Fibroblast of the aortic adventitia (primary cell): ENCODE data around the gene IQSEC1. TPM values are rescaled to one million over a fixed set of nuclear protein-coding genes. Genes with fewer than 3 reads are reported as not detected.

Experiments used
- DNase-seq: peaks from one replicate; pipeline ENCODE4 v3.0.0-alpha.2; 2010; ENCODE audit warnings: low read depth
- H3K4me3 ChIP-seq: 2 replicates; pipeline ENCODE4 v1.5.1; 2011; ENCODE audit warnings: low read depth, mild to moderate bottlenecking, control low read depth, low read length, moderate library complexity
- CTCF ChIP-seq: IDR thresholded peaks from 2 replicates; pipeline ENCODE4 v1.5.1; 2011; ENCODE audit warnings: mild to moderate bottlenecking, low read length, control low read depth, inconsistent platforms; ENCODE audit not compliant: insufficient read depth
- total RNA-seq: library from RNA; depleted of rRNA; stranded (reverse); fragments of >200 nt; gene quantifications from 2 replicates; pipeline ENCODE4 v1.2.3, GENCODE V29; 2012; ENCODE audit warnings: low replicate concordance

The IQSEC1 gene
- total RNA-seq, 1 donor: 15.9 TPM

DNA sequence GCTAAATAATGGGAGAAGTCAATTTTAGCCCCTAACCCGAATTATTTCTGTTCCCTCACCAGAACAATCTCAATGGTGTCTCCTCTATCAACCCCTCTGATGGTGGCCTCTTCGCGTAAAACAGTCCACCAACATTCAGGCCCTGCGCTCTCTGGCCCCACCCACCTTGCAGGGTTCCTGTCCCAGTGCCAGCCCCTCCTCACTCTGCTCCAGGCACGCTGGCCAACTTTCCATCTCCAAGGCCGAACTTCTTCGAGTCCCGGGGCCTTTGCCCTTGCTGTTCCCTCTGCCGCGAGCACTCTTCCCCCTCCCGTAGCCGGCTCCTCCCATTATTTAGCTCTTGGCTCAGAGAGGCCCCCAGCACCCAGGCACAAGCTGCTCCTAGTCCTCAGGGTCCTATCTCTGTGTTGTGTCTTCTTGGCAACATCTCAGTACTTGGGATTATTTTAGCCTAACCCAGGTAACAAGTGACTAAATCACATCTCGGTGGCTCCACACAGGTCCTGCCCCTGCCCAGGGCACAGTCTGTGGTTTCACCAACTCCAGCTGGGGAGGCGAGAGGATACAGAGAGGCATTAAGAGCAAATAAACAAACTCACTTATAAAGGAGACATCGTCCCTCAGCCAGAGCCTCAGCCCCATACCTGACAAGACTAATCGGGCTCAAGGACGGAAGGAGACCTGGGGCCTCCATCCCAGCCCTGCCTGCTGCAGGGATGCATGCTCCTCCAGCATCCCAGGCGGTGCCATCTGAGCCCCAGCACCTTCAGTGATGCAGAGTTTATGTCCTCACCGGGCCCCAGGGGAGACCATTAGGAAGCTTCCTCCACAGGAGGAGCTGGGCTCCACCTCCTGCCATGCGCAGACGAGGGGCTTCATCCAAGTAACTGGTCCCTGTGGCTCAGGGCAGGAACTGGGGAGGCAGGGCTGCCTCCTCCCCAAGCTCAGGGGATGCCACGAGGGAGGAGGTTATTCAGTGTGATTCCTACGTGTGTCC lies 19.7 kb upstream of the IQSEC1 start:
- no peak for TF ChIP-seq CTCF
- DNase-seq: no peak
- H3K4me3 ChIP-seq: no peak overlapping the region

DNA sequence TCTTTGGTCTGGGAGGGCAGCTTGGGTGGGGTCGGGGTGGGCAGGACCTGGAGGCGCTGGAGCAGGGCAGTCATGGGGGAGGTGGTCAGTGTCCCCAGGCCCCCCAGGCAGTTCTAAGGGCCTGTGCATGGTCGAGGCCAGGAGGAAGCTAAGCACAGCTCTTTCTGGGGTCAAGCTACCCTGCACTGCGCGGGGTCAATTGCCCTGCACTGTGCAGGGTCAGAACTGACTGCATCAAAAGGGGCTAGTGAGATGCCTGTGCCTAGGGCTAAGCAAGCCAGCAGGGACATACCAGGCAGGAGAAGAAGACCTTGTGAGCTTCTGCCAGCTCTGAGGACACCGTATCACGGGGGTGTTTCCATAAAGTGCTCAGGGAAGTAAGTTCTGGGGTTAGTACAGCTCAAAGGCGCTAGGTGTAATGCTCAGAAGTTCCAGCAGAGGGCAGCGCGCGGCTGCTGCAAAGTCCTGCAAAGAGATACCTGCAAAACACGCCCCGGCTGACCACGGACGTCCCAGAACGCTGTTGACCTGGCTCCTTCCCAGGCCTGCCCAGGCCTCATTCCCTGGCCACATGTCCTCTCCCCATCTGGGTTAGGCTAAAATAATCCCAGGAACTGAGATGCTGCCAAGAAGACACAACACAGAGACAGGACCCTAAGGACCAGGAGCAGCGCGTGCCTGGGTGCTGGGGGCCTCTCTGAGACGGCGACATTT lies 18.8 kb upstream of the IQSEC1 start:
- DNase-seq: peak; percentile 77
- H3K4me3 ChIP-seq: no peak overlapping the region
- peak; percentile 96 for TF ChIP-seq CTCF

GRCh38 chr3:13088028-13089006 lies 15.1 kb upstream of the IQSEC1 start:
- no peak overlapping the region for H3K4me3 ChIP-seq
- DNase-seq: no peak
- no peak for TF ChIP-seq CTCF

GRCh38 chr3:13087320-13087990 lies 14.2 kb upstream of the IQSEC1 start:
- no peak for DNase-seq
- no peak for TF ChIP-seq CTCF
- no peak overlapping the region for H3K4me3 ChIP-seq

DNA sequence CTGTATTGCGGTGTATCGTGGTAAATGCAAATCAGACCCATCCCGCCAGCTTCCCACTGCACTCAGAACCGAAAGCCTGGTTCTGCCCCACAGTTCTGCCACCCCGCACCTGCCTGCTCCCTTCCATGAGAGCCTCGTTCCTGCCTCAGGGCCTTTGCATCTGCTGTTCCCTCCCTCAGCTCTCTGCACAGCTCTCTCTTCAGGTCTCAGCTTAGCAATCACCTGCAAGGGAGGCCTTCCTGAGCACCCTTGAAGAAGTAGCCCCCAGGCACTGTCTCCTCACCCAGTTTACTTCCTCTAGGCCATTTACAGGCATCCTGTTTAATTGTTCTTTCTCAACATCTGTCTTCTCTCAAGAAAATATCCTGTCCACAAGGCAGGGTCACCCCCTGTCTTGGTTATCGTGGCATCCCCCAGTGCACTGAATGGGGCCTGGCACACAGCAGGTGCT lies 13.3 kb upstream of the IQSEC1 start:
- TF ChIP-seq CTCF: no peak
- no peak overlapping the region for H3K4me3 ChIP-seq
- DNase-seq: no peak

- H3K4me3 ChIP-seq: no peak overlapping the region
- DNase-seq: no peak
- no peak for TF ChIP-seq CTCF
Measured at GRCh38 chr3:13085846-13086179, 12.6 kb upstream of the IQSEC1 start.
